Measurements from ENCODE around the gene KCNJ15. TPM values are rescaled to one million over a fixed set of nuclear protein-coding genes. Genes with fewer than 3 reads are reported as not detected.
A peak's percentile ranks its signal among the peaks of the same experiment; 100 is the strongest.

KCNJ15 gene
- polyA plus RNA-seq, 3 donors, result 183 to 261 (median 233) TPM

- no peak for DNase-seq (ENCODE audit: extremely low read depth in 1 of 11, low read depth in 9 of 11, low spot score in 4 of 11)
Measured at GRCh38 chr21:38334866-38335265, 78.1 kb downstream of the KCNJ15 start.

GRCh38 chr21:38337793-38338192, 81.0 kb downstream of the KCNJ15 start:
- DNase-seq (ENCODE audit: extremely low read depth in 1 of 11, low read depth in 9 of 11, low spot score in 4 of 11), result no peak

- no peak for DNase-seq (ENCODE audit: extremely low read depth in 1 of 11, low read depth in 9 of 11, low spot score in 4 of 11)
Measured at GRCh38 chr21:38340131-38340530, 83.3 kb downstream of the KCNJ15 start.

GRCh38 chr21:38341546-38342012, 84.8 kb downstream of the KCNJ15 start:
- no peak for DNase-seq (ENCODE audit: extremely low read depth in 1 of 11, low read depth in 9 of 11, low spot score in 4 of 11)

GRCh38 chr21:38342739-38343138, 85.9 kb downstream of the KCNJ15 start:
- no peak for DNase-seq (ENCODE audit: extremely low read depth in 1 of 11, low read depth in 9 of 11, low spot score in 4 of 11)

GRCh38 chr21:38343691-38344090, 86.9 kb downstream of the KCNJ15 start:
- DNase-seq (ENCODE audit: extremely low read depth in 1 of 11, low read depth in 9 of 11, low spot score in 4 of 11), result no peak

- DNase-seq (ENCODE audit: extremely low read depth in 1 of 11, low read depth in 9 of 11, low spot score in 4 of 11), result no peak
Measured at GRCh38 chr21:38346286-38346685, 89.5 kb downstream of the KCNJ15 start.

GRCh38 chr21:38349111-38349746, 92.4 kb downstream of the KCNJ15 start:
- DNase-seq (ENCODE audit: extremely low read depth in 1 of 11, low read depth in 9 of 11, low spot score in 4 of 11), result peak in 4 of 11 donors; percentile 33 to 71 (median 44)

- DNase-seq (ENCODE audit: extremely low read depth in 1 of 11, low read depth in 9 of 11, low spot score in 4 of 11), result no peak
Measured at GRCh38 chr21:38349977-38350376, 93.2 kb downstream of the KCNJ15 start.

GRCh38 chr21:38350684-38351083, 93.9 kb downstream of the KCNJ15 start:
- DNase-seq (ENCODE audit: extremely low read depth in 1 of 11, low read depth in 9 of 11, low spot score in 4 of 11), result no peak

GRCh38 chr21:38351176-38351959, 94.6 kb downstream of the KCNJ15 start:
- no peak for DNase-seq (ENCODE audit: extremely low read depth in 1 of 11, low read depth in 9 of 11, low spot score in 4 of 11)

- DNase-seq (ENCODE audit: extremely low read depth in 1 of 11, low read depth in 9 of 11, low spot score in 4 of 11), result no peak
Measured at GRCh38 chr21:38351961-38352521, 95.2 kb downstream of the KCNJ15 start.

- peak; percentile 49 to 79 (median 60) for DNase-seq (ENCODE audit: extremely low read depth in 1 of 11, low read depth in 9 of 11, low spot score in 4 of 11)
Measured at GRCh38 chr21:38352536-38353219, 95.9 kb downstream of the KCNJ15 start.

GRCh38 chr21:38354231-38354630, 97.4 kb downstream of the KCNJ15 start:
- DNase-seq (ENCODE audit: extremely low read depth in 1 of 11, low read depth in 9 of 11, low spot score in 4 of 11), result no peak

- no peak for DNase-seq (ENCODE audit: extremely low read depth in 1 of 11, low read depth in 9 of 11, low spot score in 4 of 11)
Measured at GRCh38 chr21:38354746-38355145, 98.0 kb downstream of the KCNJ15 start.

- DNase-seq (ENCODE audit: extremely low read depth in 1 of 11, low read depth in 9 of 11, low spot score in 4 of 11), result no peak
Measured at GRCh38 chr21:38355353-38355752, 98.6 kb downstream of the KCNJ15 start.

- peak in 10 of 11 donors; percentile 48 to 73 (median 70) for DNase-seq (ENCODE audit: extremely low read depth in 1 of 11, low read depth in 9 of 11, low spot score in 4 of 11)
Measured at GRCh38 chr21:38355992-38356781, 99.4 kb downstream of the KCNJ15 start.
